Upper lobe of left lung (tissue), 6 donors: ENCODE results near the gene CHRNB4. TPM values are rescaled to one million over a fixed set of nuclear protein-coding genes. Genes with fewer than 3 reads are reported as not detected.

ENCODE experiments used
- ATAC-seq, 2 donors: fragments of 200-7000 bp; cut with Tn5 transposase; one replicate each; pipeline ENCODE4 v1.9.1; 2022; ENCODE audit warnings: mild to moderate bottlenecking in 2 of 2, moderate library complexity in 2 of 2; ENCODE audit not compliant: low FRiP score in 2 of 2
- DNase-seq, 2 donors: peaks; one replicate each; pipeline ENCODE4 v3.0.0-alpha.2; 2019 to 2020
- H3K27ac ChIP-seq, 4 donors: fragments of 200-600 bp; sonication (generic); one replicate each; pipeline ENCODE4 v1.5.1; 2016 to 2019
- H3K27me3 ChIP-seq, 4 donors: fragments of 200-600 bp; sonication (generic); one replicate each; pipeline ENCODE4 v1.5.1; 2017 to 2019
- H3K36me3 ChIP-seq, 4 donors: fragments of 200-600 bp; sonication (generic); one replicate each; pipeline ENCODE4 v1.5.1; 2016 to 2019
- H3K4me1 ChIP-seq, 4 donors: fragments of 200-600 bp; sonication (generic); one replicate each; pipeline ENCODE4 v1.5.1; 2018 to 2019
- H3K4me3 ChIP-seq, 4 donors: fragments of 200-600 bp; sonication (generic); one replicate each; pipeline ENCODE4 v1.5.1; 2017 to 2019; ENCODE audit warnings: mild to moderate bottlenecking in 2 of 4, moderate library complexity in 1 of 4
- H3K9me3 ChIP-seq, 4 donors: fragments of 200-600 bp; sonication (generic); one replicate each; pipeline ENCODE4 v1.5.1; 2018 to 2019
- EP300 ChIP-seq, 4 donors: sonication (generic); formaldehyde crosslinking; IDR thresholded peaks; one replicate each; pipeline ENCODE4 v1.5.1; 2017; ENCODE audit warnings: antibody characterized with exemption in 4 of 4, control low read depth in 2 of 4
- POLR2A ChIP-seq, 4 donors: fragments of 450-650 bp; IDR thresholded peaks; one replicate each; pipeline ENCODE4 v1.5.1; 2016 to 2017; ENCODE audit warnings: antibody characterized with exemption in 4 of 4, mild to moderate bottlenecking in 2 of 4
- POLR2AphosphoS5 ChIP-seq, 2 donors: sonication (generic); formaldehyde crosslinking; IDR thresholded peaks; one replicate each; pipeline ENCODE4 v1.5.1; 2017; ENCODE audit warnings: antibody characterized with exemption in 2 of 2
- WGBS, 2 donors: methylation state at CpG; one replicate each; pipeline ENCODE4 v1.1.5; 2017 to 2018; 5-methylcytosine and 5-hydroxymethylcytosine counted together
- total RNA-seq, 6 donors: library from RNA; depleted of rRNA in 4 of 6; stranded (reverse); fragments of >200 nt in 4 of 6; gene quantifications; one replicate each; pipeline versions ENCODE4 v1.1.0 to v1.2.1, GENCODE V29; 2016 to 2021
- TF ChIP-seq, protein P1 (sequence below), 6 experiments: fragments of 450-650 bp in 4 of 6; fragments of 200-600 bp in 2 of 6; sonication (generic) in 2 of 6; IDR thresholded peaks; one replicate each; pipeline ENCODE4 v1.5.1; 2016 to 2019; ENCODE audit warnings: antibody characterized with exemption in 6 of 6
- donor health status: DM: no; HTN: no; CAD: no; lungs with moderate emphysema.
- donor health status: DM: no; HTN: yes; CAD: no; lungs with severe emphysema.

CHRNB4 gene
- total RNA-seq, 6 donors from 2014 or later: not detected

GRCh38 chr15:78680431-78681075 is 39.5 kb upstream of the CHRNB4 start:
- no peaks in the 10 kb centered on the region for H3K36me3 ChIP-seq
- H3K9me3 ChIP-seq: no peaks in the 10 kb centered on the region
- no peak overlapping the region for H3K4me3 ChIP-seq
- TF ChIP-seq EP300 (IDR thresholded peaks at IDR 0.05) (no peak), POLR2AphosphoS5 (IDR thresholded peaks at IDR 0.05) (no peak), POLR2A (IDR thresholded peaks at IDR 0.05) (no peak)
- TF ChIP-seq, protein P1, sequence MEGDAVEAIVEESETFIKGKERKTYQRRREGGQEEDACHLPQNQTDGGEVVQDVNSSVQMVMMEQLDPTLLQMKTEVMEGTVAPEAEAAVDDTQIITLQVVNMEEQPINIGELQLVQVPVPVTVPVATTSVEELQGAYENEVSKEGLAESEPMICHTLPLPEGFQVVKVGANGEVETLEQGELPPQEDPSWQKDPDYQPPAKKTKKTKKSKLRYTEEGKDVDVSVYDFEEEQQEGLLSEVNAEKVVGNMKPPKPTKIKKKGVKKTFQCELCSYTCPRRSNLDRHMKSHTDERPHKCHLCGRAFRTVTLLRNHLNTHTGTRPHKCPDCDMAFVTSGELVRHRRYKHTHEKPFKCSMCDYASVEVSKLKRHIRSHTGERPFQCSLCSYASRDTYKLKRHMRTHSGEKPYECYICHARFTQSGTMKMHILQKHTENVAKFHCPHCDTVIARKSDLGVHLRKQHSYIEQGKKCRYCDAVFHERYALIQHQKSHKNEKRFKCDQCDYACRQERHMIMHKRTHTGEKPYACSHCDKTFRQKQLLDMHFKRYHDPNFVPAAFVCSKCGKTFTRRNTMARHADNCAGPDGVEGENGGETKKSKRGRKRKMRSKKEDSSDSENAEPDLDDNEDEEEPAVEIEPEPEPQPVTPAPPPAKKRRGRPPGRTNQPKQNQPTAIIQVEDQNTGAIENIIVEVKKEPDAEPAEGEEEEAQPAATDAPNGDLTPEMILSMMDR (IDR thresholded peaks at IDR 0.05): no peak
- 74 to 94% methylated on average over 8 to 10 of the region's 10 CpGs for WGBS, 2 donors
- no peak for DNase-seq
- no peak for ATAC-seq
- no peaks in the 10 kb centered on the region for H3K4me1 ChIP-seq
- no peaks in the 10 kb centered on the region for H3K27me3 ChIP-seq
- H3K27ac ChIP-seq: no peak overlapping the region

GRCh38 chr15:78679089-78679511 is 38.1 kb upstream of the CHRNB4 start:
- Histone ChIP-seq H3K27me3 (no peaks in the 10 kb centered on the region), H3K4me3 (no peak overlapping the region), H3K9me3 (no peaks in the 10 kb centered on the region), H3K27ac (no peak overlapping the region), H3K4me1 (no peaks in the 10 kb centered on the region), H3K36me3 (no peaks in the 10 kb centered on the region)
- TF ChIP-seq POLR2AphosphoS5 (IDR thresholded peaks at IDR 0.05) (no peak), POLR2A (IDR thresholded peaks at IDR 0.05) (no peak), EP300 (IDR thresholded peaks at IDR 0.05) (no peak)
- TF ChIP-seq, protein P1 (IDR thresholded peaks at IDR 0.05): no peak
- 40 to 72% methylated on average over 1 to 2 of the region's 3 CpGs for WGBS, 2 donors
- peak in 1 of 2 donors; percentile 50 for DNase-seq
- peak in 1 of 2 donors; percentile 21 for ATAC-seq

GRCh38 chr15:78676424-78677110 is 35.6 kb upstream of the CHRNB4 start:
- TF ChIP-seq POLR2AphosphoS5 (IDR thresholded peaks at IDR 0.05): no peak
- no peak for TF ChIP-seq POLR2A (IDR thresholded peaks at IDR 0.05)
- TF ChIP-seq, protein P1 (IDR thresholded peaks at IDR 0.05): no peak
- TF ChIP-seq EP300 (IDR thresholded peaks at IDR 0.05): no peak
- Histone ChIP-seq H3K27ac (no peak overlapping the region), H3K27me3 (no peaks in the 10 kb centered on the region), H3K36me3 (no peaks in the 10 kb centered on the region), H3K9me3 (no peaks in the 10 kb centered on the region), H3K4me3 (no peak overlapping the region), H3K4me1 (no peaks in the 10 kb centered on the region)
- peak in 1 of 2 donors; percentile 54 for DNase-seq
- 87 to 95% methylated on average over 12 of the region's 12 CpGs for WGBS, 2 donors
- ATAC-seq: no peak

DNA sequence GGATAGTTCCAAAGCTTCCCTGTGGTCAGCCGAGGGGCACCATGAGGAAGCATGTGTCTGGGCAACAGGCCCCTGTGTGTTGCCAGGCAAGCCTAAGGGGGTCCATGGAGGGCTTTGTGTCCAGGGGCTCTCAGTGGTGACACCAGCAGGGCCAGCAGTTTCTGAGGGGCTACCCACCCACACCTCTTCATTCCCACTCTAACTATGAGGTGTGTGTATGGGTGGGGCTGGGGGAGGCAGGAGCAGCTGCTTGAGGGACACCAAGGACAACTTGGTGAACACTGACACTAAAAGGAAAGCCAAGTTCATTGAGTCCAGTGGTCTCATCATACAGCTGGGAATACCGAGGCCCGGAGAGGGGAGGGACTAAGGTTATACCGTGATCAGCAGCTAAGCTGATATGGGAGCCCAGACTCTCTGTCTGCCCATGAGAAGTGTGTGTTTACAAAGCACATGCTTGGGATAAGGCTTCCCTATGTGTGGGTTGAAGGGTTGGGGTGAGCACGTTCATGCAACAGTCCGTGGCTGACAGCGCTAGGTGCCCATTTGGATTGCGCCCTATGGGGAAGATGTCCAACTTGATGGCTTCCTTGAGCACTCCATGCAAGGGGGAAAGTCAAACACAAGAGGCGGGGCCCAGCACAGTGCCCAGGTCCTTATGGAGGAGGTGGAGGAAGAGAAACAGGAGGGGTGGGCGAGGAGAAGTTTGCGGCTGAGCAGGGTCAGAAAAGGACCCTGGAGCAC is 34.8 kb upstream of the CHRNB4 start:
- no peaks in the 10 kb centered on the region for H3K27me3 ChIP-seq
- H3K36me3 ChIP-seq: no peaks in the 10 kb centered on the region
- no peak for DNase-seq
- TF ChIP-seq POLR2A (IDR thresholded peaks at IDR 0.05): no peak
- TF ChIP-seq, protein P1 (IDR thresholded peaks at IDR 0.05): no peak
- no peak for TF ChIP-seq POLR2AphosphoS5 (IDR thresholded peaks at IDR 0.05)
- no peak for TF ChIP-seq EP300 (IDR thresholded peaks at IDR 0.05)
- H3K4me3 ChIP-seq: no peak overlapping the region
- H3K4me1 ChIP-seq: no peaks in the 10 kb centered on the region
- no peak for ATAC-seq
- WGBS, 2 donors: 93 to 96% methylated on average over 7 to 11 of the region's 11 CpGs
- H3K27ac ChIP-seq: no peak overlapping the region
- no peaks in the 10 kb centered on the region for H3K9me3 ChIP-seq
